22Rv1 (cell line): ENCODE measurements around the gene TMEM244.

ENCODE experiments used
- CTCF ChIP-seq: fragments of 450-650 bp; IDR thresholded peaks from 2 replicates; pipeline ENCODE4 v1.5.1; 2017; ENCODE audit warnings: mild to moderate bottlenecking
- ZFX ChIP-seq: fragments of 450-650 bp; IDR thresholded peaks from 2 replicates; pipeline ENCODE4 v1.6.1; 2017; ENCODE audit warnings: antibody characterized with exemption, borderline replicate concordance

- no peak for TF ChIP-seq CTCF
- no peak for TF ChIP-seq ZFX
Measured at GRCh38 chr6:129842137-129842536, 19.0 kb downstream of the TMEM244 start.
